Posterior vena cava (tissue), 2 donors: ENCODE measurements around the gene EIF4EBP2. TPM values are rescaled to one million over a fixed set of nuclear protein-coding genes. Genes with fewer than 3 reads are reported as not detected.

Experiments
- DNase-seq: peaks from one replicate; pipeline ENCODE4 v3.0.0-alpha.2; 2020; ENCODE audit warnings: low spot score
- intact Hi-C, 2 donors: fragments of 100-400 bp; cut with DNase I; formaldehyde crosslinking; loops; one replicate each; pipeline versions ENCODE4 v1.14.1 to v1.14.2; 2022 to 2023
- total RNA-seq, 2 donors: library from RNA; stranded (reverse); fragmentation: NEBNext Ultra II Directional; extraction: Animal tissue kit (Norgen Biotek cat#: 25700); gene quantifications; one replicate each; pipeline ENCODE4 v1.2.1, GENCODE V29; 2021
- donor health status: DM: yes; HTN: yes; CAD: no.
- donor health status: DM: yes; HTN: yes; CAD: no.

The EIF4EBP2 gene
- total RNA-seq, 2 donors from 2014 or later, result 50.1 to 55.5 TPM

DNA sequence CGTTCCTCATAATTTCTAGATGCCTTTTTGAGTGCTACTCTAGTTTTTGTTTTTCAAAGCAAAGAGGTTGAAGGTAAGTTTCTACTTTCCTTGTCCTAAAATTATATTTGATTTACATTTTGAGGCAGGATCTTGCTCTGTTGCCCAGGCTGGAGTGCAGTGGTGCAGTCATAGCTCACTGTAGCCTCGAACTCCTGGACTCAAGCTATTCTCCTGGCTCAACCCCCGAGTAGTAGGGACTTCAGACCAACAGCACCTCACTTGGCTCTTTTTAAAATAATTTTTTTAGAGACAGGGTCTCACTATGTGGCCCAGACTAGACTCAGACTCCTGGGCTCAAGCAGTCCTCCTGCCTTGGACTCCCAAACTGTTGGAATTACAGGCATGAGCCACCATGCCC, 14.8 kb downstream of the EIF4EBP2 start:
- intact Hi-C loops, result no loop called here
- DNase-seq, result no peak

DNA sequence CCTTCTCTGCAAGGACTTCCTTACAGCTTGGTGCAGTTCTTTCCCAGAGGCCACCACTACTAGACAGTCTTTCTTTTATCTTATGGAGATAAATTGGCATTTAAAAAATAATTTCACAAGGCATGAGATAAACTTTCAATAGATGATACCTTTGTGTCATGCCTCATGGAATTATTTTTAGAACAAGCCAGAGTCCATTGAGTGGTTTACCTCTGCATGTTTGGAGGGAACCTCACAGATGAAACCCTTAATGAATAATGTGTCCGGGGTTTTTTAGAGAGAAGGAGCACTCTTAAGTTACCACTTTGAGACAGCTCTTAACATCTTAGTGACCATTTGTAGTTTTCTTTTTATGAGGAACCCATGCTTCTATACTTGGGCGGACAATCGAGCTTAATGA, 20.4 kb downstream of the EIF4EBP2 start:
- intact Hi-C loops, result no loop called here

DNA sequence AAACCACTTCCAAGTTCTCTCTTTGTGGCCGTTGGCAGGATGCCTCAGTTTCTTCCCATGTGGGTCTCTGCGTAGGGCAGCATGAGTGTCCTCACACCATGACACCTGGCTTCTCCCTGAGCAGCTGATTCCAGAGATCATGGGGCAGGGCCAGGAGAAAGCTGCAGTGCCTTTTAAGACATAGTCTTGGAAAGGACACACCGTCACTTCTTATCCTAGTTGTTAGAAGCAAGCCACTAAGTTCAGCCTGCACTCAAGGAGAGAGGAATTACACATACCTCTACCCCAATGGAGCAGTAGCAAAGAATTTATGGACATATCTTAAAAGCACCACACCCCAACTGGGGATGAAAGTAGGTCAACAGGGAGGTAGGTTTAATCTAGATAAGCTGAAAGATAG, 21.2 kb downstream of the EIF4EBP2 start:
- DNase-seq, result no peak
- intact Hi-C loops, result no loop called here

More for the DNA sequence above, 20.4 kb downstream of the EIF4EBP2 start:
- DNase-seq, result no peak

DNA sequence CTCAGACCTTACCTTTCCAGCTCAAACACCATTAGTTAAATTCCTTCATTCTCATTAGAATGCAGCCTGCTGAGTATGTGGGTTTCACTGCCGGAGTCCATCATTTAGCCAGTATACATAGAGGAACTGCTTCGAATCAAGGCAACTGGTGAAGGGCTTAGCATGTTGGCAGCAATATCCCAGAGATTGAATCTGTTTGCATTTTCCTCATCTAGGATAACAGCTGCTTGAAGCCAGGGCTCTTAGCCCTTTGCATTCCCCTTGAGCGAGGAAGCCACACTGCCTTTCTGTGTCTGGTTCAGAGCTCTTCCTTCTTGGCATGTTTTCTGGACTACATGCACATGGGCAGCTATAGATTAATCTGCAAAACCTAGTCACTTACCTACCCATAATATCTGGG, 22.9 kb downstream of the EIF4EBP2 start:
- intact Hi-C loops, result no loop called here
- no peak for DNase-seq

DNA sequence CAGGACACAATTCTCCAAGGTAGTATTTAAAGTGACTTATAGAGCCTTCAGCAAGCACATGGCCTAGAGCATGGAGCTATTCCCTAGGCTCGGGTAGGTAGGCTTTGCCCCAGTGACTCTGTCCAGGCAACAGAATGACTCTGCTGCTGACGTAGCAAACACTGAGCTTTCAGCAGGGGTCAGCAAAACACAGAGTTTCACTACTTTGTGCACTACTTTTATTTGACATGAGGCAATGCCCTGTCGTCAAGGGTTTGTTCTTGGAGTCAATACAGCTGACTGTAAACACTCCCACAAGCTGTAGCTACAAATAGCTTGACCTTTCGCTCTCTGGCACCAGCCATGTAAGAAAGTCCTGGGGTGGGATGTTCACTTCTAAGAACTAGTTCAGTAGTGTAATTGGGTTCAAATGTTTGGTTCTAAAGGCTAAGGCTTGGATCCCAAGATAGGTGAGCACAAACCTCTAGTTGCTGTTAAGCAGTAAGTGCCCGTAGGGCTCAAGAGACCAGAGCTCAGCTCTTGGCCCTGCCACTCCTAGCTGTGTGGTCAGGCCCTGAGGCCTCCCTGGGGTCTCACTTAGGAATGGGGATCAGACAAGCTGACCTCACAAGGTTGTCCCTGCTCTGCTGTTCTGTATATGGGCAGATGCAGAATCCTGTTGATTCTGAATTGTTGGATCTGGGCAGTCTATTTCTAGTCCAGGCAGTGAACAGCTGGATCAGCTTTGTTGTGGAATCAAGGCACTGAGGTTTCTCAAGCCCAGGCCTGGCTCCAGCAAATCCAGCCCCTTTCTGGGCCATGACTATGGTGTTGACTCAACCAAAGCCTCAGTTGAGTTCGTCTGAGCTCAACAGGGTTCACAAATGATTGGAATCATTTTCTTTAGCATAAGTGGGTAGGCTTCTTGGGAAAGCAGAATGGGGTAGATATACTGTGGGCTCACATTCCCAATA, 26.8 kb downstream of the EIF4EBP2 start:
- DNase-seq, result peak; percentile 87
- intact Hi-C loops, result no loop called here

DNA sequence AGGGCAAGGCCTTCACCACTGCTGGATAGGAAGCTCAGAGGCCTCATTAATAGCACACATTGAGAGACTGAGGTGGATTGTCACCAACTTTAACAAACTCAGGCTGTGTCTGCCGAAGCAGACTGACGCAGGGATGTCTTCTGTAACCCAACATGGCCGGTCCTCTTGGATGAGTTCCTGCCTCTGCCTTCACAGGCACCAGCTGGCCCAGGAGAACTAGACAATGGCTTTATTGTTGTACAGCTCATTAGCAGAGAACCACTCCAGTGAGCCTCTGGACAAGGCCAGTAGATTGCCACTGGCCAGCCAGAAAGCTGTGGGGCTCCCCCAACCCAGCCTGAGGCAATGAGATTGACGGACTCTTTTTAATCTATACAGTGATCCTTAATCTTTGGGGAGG, 28.2 kb downstream of the EIF4EBP2 start:
- no peak for DNase-seq
- intact Hi-C loops, result no loop called here

DNA sequence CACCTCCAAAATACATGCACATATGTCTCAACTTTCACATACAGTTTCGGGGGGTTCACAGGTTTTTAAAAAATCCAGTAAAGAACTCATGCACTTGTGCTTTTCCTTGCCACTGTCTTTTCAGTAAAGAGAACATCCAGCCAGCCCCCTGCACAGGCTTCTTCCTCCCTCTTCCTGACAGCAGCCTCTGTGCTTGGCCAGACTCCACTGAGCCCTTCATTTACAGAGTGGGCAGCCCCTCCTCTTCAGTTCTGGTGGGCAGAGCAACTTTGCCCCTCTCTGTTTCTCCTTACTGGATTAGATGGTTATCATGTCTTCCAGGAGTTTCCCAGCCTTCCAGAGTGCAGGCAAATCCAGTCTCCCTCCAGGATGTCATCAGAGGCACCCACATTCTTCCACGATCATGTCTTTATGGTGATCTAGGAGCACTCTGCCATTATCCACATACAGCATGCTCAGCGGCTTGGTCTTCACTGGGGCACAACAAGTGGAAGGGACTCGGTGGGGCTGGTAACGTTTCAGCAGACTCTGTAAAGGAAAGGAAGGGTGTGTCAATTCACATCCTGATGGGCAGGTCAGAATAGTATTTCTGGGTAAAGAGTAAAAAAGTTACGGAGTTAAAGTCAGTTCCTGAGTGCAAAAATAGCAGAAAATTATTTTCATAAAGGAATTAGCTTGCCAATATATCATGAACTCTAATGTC, 28.8 kb downstream of the EIF4EBP2 start:
- no peak for DNase-seq
- intact Hi-C loops, result no loop called here

DNA sequence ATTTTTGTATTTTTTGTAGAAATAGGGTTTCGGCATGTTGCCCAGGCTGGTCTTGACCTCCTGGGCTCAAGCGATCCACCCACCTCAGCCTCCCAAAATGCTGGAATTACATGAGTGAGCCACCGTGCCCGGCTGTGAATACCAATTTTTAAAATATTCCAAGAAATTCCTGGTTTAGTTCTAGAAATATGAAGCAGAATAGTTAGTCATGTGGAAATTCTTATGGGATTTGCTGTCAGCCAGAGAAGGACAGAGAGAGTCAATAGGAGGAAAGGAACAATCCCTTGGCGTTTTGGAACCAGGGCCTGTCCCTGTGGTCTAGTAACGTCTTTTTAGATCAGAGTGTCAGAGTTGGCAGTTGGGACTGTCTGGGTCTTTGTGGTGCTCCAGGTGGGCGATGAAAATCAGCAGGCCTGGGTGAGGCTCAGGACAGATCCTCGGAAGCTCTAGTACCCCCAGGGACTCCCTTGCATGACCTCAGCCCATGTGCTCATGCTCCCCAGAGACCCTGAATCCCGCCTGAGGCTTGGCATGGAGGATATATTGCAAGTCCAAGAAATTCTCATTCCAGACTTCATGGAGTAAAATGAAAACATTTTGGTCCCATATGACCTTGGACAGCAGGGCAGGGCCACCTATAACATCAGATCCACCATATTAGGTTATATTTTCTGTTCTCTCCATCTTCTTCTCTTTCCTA, 29.8 kb downstream of the EIF4EBP2 start:
- intact Hi-C loops, result no loop called here
- DNase-seq, result no peak

DNA sequence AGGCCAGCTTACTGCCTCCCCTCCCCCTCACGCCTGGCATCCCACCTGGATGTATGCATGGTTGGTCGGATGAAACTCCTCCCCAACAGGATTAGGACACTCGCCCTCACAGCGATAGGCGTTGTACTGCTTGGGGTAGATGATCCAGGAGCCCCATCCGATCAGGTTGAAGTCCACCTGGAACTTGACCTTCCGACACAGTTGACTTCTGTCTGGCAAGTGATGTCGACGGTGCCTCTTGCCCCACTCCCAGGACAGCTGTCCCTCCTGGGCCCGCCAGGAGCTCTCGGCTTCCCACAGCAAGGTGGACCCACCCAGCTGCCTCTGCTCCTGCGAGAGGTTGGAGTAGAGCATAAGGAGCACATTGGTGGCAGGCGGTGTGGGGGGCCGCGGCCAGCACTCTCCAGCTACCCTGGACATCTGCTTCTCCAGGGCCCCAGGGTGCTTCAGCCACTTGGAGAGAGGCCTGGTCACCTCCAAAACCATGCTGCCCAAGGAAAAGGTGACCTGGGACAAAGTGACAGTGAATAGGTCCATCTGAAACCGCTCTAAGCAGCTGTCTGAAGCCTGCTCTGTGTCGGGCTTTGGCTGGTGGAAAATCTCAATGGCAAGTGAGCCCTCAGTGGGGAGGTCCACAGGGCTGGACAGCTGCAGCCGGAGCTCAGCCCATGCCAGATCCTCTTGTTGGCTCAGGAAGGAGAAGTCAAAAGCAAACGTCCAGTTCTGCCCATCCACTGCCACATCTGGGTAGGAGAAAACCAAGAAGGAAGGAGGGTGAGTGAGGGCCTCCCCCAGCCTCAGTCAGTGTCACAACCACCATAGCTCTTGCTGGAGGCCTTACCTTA, 31.5 kb downstream of the EIF4EBP2 start:
- peak; percentile 71 for DNase-seq
- intact Hi-C loops, result no loop called here

DNA sequence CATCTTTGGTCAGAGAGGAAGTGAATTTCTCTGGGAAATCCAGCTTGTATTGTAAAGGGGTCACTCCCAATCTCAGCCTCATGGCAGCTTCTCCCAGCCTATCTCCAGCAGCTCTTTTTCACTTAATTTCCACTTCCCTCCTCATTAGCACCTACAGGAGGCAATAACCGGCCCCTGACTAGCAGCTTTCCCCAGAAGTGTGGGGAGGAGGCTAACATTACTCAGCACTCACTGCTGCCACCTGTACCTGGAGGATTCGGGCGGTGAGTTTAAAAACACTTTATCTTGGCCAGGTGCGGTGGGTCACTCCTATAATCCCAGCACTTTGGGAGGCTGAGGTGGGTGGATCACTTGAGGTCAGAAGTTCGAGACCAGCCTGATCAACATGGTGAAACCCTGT, 33.8 kb downstream of the EIF4EBP2 start:
- DNase-seq, result peak; percentile 30
- intact Hi-C loops, result no loop called here

DNA sequence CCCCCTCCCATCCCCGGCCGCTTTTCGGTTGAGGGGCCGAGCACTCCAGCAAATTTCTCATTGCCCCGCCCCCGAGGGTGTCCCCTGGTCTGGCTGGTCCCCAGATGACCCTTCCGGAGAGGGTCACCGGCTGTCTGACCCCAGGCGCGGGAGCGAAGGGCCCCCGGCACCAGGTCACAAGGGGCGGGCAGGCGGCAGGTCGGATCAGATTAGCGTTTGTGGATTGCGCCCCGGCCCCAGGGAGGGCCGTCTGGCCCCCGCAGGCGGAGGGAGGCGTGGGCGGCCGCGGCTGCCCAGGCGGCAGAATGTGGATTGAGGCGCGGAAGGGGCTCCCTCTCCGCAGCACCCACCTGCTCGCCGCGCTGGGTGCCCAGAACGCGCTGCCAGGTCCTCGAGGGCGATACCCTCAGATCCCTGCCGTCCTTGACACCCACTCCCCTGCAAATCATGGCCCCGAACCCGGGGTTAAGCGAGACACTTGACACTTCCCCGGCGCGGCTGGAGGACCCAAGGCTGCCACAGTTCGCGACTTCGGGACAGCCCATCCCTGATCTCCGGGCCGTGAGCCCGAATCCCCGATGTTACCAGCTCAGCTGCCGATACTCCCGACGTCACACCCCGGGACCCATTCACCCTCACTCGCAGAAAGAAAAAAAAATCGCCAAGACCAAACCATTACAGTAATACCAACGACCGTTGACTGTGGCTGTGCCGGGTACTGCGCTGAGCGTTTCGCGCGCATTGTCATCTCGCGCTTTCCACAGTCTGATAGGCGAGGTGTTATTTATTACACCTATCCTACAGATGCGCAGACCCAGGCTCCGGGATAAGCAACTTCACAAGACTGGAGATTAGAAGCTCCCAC, 36.6 kb downstream of the EIF4EBP2 start:
- intact Hi-C loops, result no loop called here
- DNase-seq, result no peak

DNA sequence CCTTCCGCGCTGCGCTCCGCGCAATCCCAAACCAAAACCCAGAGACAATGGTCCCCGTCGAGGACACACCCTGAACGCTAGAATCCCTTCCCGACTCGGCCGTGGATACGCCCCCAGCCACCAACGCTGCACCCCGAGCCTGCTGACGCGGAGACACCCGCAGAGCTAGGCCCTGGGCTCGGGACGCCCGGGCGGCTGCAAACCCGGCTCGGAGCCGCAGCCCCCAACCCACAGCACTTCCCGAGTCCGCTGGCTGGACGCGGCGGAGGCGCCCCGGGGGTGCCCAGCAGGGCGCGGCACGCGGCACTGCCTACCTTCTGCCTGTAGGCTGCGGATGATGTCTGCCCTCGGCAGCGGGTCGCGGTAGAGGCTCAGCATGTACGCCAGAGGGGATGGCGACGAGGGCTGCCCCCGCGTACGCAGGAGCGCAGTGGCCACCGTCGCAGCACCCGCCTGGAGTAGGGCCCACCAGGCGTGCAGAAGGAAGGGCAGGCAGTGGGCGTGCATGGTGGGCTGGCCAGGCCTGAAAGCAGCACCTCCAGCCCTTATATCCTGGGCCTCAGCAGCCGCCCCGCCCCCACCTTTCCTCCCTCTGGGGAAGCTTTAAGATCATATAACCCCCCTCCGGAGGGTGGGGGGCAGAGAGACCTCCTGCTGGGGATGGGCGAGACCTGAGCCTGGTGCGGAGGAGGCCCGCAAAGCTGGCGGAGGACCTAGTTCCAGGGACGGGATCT, 37.4 kb downstream of the EIF4EBP2 start, which contains the start of gene NODAL:
Gene NODAL (minus strand): TSS at position 521 of the 734 bp plus-strand sequence. CDS start 14 bp downstream, at position 507.
- no peak for DNase-seq
- intact Hi-C loops, result no loop called here

DNA sequence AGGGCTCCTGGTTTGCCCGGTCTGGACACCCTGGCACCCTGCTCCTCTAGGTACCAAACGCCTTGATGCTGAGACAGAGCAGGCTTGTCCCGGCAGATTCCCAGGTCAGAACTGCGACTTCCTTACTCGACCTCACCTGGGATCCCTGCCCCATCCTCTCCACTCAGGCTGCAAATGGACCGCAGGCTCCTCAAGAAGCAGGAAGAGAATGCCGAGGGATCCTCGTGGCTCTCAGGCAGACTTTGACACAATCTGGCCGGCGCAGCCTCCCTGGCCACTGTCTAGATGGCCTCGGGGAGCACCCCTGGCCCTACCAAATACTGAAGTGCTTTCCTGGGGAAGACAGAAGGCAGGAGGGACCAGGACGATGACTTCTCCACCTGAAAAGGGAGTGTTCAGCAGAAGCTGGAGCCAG, 38.0 kb downstream of the EIF4EBP2 start:
- peak; percentile 19 for DNase-seq
- intact Hi-C loops, result no loop called here

DNA sequence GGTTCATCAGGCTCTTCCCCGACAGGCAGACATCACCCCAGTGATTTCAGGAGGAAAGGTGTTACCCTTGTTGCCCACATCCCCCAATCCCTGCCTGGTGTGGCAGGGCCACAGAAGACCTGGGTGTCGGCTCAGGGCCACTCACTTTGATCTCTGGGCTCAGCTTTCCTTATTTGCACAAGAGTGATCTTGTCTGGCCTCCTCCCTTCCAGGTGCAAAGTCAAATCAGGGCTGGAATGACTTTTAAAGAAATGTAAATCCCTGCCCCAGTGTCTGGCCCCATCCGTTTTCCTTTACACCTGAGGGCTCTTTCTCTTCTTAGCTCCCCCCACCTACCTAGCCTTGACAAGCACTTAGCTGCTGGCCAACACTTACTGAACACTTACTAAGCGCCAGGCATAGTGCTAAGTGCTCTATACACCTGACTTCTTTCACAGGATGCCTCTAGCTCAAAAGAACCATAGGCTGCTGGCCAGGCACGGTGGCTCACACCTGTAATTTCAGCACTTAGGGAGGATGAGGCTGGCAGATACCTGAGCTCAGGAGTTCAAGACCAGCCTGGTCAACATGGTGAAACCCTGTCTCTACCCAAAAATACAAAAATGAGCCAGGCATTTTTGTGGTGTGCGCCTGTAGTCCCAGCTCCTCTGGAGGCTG, 38.5 kb downstream of the EIF4EBP2 start:
- peak; percentile 46 for DNase-seq
- intact Hi-C loops, result no loop called here

DNA sequence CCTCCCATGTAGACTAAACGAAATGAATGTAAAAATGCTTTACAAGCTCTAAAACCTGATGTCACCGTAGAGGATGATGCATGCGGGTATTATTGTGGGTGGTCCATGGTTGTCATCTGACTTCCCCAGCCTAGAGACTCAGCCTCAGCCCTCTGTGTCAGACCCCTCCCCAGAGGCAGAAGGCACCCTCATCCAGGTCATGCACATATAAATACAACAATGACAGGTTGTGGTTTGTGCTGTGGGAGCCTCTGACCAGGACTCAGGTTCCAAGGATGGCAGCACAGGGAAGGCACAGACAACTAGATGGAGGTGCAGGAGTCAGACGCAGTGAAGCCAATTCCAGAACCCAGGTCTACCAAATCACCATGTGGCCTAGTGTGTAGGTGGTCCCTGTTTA, 40.8 kb downstream of the EIF4EBP2 start:
- intact Hi-C loops, result no loop called here
- DNase-seq, result no peak

DNA sequence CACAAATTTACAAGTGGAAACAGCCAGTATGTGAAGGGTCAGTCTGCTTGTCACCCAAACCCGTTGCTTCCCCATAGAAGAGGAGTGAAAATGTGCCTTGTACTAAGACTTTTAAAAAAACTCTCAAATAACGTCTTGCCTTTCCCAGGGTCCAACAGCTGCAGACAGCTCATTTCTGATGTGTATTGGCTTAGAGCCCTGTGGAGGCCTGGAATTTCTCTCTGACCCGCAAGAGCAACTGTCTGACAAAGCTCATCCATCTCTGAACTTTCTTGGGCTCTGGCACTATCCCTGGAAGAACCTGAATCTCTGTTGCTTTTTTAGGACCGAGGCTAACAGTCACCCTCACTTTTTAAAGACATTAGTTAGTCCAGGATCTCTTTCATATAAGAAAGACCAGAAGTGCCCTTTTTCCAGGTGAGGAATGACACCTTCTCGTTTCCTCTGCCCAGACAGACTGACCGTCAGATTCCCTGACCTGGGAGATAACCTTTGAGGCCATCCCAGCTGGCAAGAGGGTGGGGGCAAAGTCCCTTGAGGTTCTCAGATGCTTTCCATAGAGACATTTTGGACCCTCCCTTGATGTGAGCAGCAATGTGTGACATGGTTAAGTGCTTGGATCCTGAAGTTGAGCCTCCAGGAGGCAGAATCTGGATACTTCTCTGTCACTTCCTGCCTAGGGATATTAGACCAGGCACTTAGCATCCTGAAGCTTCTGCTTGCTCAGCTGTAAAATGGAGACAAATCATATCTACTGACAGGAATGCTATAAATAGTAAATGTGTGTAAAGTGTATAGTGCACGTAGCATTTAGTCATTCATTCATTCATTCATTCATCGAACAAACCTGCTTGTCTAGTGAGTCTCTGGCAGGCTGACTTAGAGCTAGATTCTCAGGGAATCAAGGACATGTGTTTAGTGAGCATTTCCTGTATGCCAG, 42.0 kb downstream of the EIF4EBP2 start:
- intact Hi-C loops, result no loop called here
- no peak for DNase-seq
